GM21528 (cell line): ENCODE results near the gene GTF2H2C_2.
"Not testable (repeated sequence)": the region's sequence is repeated elsewhere in the genome, so short reads cannot be mapped to it uniquely, and the experiment has no call there.

Experiments used
- ATAC-seq: cut with Tn5 transposase; IDR thresholded peaks from one replicate; pipeline ENCODE4 v1.9.1; 2021; ENCODE audit warnings: mild to moderate bottlenecking, moderate library complexity; ENCODE audit not compliant: unreplicated experiment, low FRiP score

Gene GTF2H2C_2

DNA sequence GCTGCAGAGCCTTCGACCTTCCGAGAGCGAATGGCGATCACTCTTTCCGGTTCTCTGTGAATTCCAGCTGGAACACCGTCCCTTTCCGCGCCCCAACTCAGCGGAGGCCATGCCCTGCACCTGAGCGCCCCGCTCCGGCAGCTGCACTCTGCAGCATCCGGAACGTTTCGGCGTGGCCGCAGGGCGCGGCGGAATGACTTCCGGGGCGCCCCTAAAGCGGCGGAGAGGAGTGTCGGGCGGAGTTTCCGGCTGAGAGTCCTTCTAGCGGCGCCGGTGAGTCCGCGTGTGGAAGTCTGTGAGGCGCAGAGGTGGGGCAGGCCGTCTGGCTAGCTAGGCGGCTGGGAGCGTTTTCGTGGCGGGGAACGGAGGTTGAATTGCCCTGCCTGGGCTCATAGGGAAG lies at the start of gene GTF2H2C_2:
Gene GTF2H2C_2, plus strand, starts transcription at position 252 of the 400 bp plus-strand sequence.
- ATAC-seq, result peak; percentile 94

- ATAC-seq, result peak; percentile 58
Measured at GRCh38 chr5:70400984-70401686, 14.0 kb upstream of the GTF2H2C_2 start.

GRCh38 chr5:70421322-70421721 lies 6.2 kb downstream of the GTF2H2C_2 start:
- not testable (repeated sequence) for ATAC-seq

GRCh38 chr5:70423215-70423614 lies 8.0 kb downstream of the GTF2H2C_2 start:
- ATAC-seq, result not testable (repeated sequence)

GRCh38 chr5:70438518-70438917 lies 23.4 kb downstream of the GTF2H2C_2 start:
- not testable (repeated sequence) for ATAC-seq

GRCh38 chr5:70449565-70449964 lies 34.4 kb downstream of the GTF2H2C_2 start:
- ATAC-seq, result not testable (repeated sequence)

- not testable (repeated sequence) for ATAC-seq
Measured at GRCh38 chr5:70451249-70451984, 36.2 kb downstream of the GTF2H2C_2 start.

DNA sequence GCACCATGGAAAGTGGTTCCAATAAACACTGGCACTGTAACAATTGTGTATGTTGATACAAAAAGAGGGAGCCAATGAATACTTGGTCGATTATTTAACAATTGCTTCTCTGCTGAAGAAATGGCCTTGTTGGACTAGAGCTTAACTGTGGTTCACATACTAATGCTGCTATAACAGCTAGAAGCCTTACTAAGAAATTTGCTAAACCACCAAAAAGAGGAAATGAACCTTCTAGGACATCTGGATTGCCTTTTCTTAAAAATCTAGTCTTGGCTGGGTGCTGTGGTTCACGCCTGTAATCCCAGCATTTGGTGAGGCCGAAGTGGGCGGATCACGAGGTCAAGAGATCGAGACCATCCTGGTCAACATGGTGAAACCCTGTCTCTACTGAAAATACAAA lies 41.9 kb downstream of the GTF2H2C_2 start:
- peak; percentile 78 for ATAC-seq

- ATAC-seq, result not testable (repeated sequence)
Measured at GRCh38 chr5:70459188-70459587, 44.0 kb downstream of the GTF2H2C_2 start.

- ATAC-seq, result not testable (repeated sequence)
Measured at GRCh38 chr5:70461984-70462383, 46.8 kb downstream of the GTF2H2C_2 start.

GRCh38 chr5:70464019-70464637 lies 49.0 kb downstream of the GTF2H2C_2 start:
- not testable (repeated sequence) for ATAC-seq

DNA sequence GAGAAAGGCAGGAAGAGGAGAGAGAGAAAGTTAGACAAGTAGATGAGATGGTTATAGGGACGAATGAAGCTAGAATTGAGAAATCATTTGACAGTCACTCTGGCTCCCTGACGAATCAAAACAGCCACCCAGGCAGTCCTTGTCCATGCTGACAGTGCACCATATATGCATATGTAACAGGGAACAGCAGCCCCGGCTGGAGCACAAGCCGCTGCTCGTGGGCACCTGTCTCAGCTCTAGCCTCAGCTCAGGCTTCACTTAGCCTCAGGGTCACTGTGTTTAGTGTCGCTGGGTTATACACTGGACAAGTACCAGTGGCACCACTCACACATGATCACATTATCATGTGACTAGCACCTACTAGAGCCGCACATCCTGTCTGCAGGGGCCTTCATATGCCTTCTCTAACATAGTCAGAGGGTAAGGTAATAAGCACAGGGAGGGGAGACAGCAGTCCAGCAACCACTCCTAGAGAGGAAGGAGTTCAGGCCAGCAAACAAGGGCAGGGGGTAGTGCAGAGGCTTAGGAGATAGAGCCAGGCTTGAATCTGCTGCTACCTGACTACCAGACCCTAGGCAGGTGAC lies 54.9 kb downstream of the GTF2H2C_2 start:
- not testable (repeated sequence) for ATAC-seq
